GM23338 (cell line): Measurements from ENCODE around the gene HEXD. TPM values are rescaled to one million over a fixed set of nuclear protein-coding genes. Genes with fewer than 3 reads are reported as not detected.

Source experiments
- ATAC-seq: fragments of 200-7000 bp; cut with Tn5 transposase; 3 replicates; pipeline ENCODE4 v1.9.1; 2020
- DNase-seq: peaks from one replicate; pipeline ENCODE4 v3.0.0-alpha.2; 2015; ENCODE audit warnings: low spot score
- H2AFZ ChIP-seq: fragments of 200-600 bp; sonication (generic); 2 replicates; pipeline ENCODE4 v1.8.0; 2016; ENCODE audit warnings: antibody characterized with exemption, mild to moderate bottlenecking, moderate library complexity
- H3F3A ChIP-seq: fragments of 200-600 bp; sonication (generic); replicated peaks from 2 replicates; pipeline ENCODE4 v1.8.0; 2017; ENCODE audit warnings: antibody characterized with exemption, mixed run types, low read depth
- H3K27ac ChIP-seq: fragments of 200-600 bp; sonication (generic); 2 replicates; pipeline ENCODE4 v1.6.1; 2016; ENCODE audit warnings: low read depth
- H3K27me3 ChIP-seq: fragments of 200-600 bp; sonication (generic); 2 replicates; pipeline ENCODE4 v1.8.0; 2016; ENCODE audit warnings: mild to moderate bottlenecking, mixed run types, moderate library complexity; ENCODE audit not compliant: insufficient read depth
- H3K36me3 ChIP-seq: fragments of 200-600 bp; sonication (generic); 2 replicates; pipeline ENCODE4 v1.8.0; 2016; ENCODE audit warnings: mild to moderate bottlenecking; ENCODE audit not compliant: insufficient read depth
- H3K4me1 ChIP-seq: fragments of 200-600 bp; sonication (generic); 2 replicates; pipeline ENCODE4 v1.8.0; 2016; ENCODE audit warnings: mild to moderate bottlenecking, moderate library complexity; ENCODE audit not compliant: insufficient read depth
- H3K4me2 ChIP-seq: fragments of 200-600 bp; sonication (generic); 2 replicates; pipeline ENCODE4 v1.7.1; 2017; ENCODE audit warnings: mixed run types
- H3K4me3 ChIP-seq: fragments of 200-600 bp; sonication (generic); 2 replicates; pipeline ENCODE4 v1.6.1; 2016; ENCODE audit warnings: mixed run types
- H3K79me2 ChIP-seq: fragments of 200-600 bp; sonication (generic); replicated peaks from 2 replicates; pipeline ENCODE4 v1.8.0; 2017; ENCODE audit warnings: mild to moderate bottlenecking; ENCODE audit not compliant: insufficient read depth
- H3K9me2 ChIP-seq: fragments of 200-600 bp; sonication (generic); 2 replicates; pipeline ENCODE4 v1.8.0; 2017; ENCODE audit not compliant: insufficient read depth
- H4K20me1 ChIP-seq: fragments of 200-600 bp; sonication (generic); replicated peaks from 2 replicates; pipeline ENCODE4 v1.8.0; 2017; ENCODE audit warnings: mild to moderate bottlenecking; ENCODE audit not compliant: insufficient read depth
- H3K27ac Mint-ChIP-seq: 2 replicates; pipeline ENCODE4 v1.8.0; 2020; ENCODE audit warnings: inconsistent platforms, mild to moderate bottlenecking, moderate library complexity, mixed read lengths
- H3K27me3 Mint-ChIP-seq: 3 replicates; pipeline ENCODE4 v1.8.0; 2022; ENCODE audit warnings: low read depth, mild to moderate bottlenecking, moderate library complexity, mixed read lengths, inconsistent platforms; ENCODE audit not compliant: insufficient read depth, poor library complexity
- H3K36me3 Mint-ChIP-seq: 3 replicates; pipeline ENCODE4 v1.8.0; 2021; ENCODE audit warnings: low read depth, mild to moderate bottlenecking, inconsistent platforms, moderate library complexity, mixed read lengths
- H3K4me1 Mint-ChIP-seq: 3 replicates; pipeline ENCODE4 v1.8.0; 2020; ENCODE audit warnings: mild to moderate bottlenecking, inconsistent platforms, mixed read lengths
- H3K4me3 Mint-ChIP-seq: 3 replicates; pipeline ENCODE4 v1.8.0; 2021; ENCODE audit warnings: moderate library complexity, mild to moderate bottlenecking, inconsistent platforms, mixed read lengths
- H3K9me3 Mint-ChIP-seq: 3 replicates; pipeline ENCODE4 v1.8.0; 2020; ENCODE audit warnings: moderate library complexity, mild to moderate bottlenecking, inconsistent platforms, mixed read lengths
- CREB1 ChIP-seq: fragments of 250-450 bp; sonication (Bioruptor Pico); IDR thresholded peaks from 2 replicates; pipeline ENCODE4 v1.5.0; 2020; ENCODE audit warnings: low read depth, mild to moderate bottlenecking, moderate library complexity
- CTCF ChIP-seq, 2 experiments: fragments of 200-600 bp in 1 of 2; sonication (generic) in 1 of 2; conservative IDR thresholded peaks; 2 replicates each; pipeline versions ENCODE4 v1.5.1 to v1.6.1; 2016 to 2017; ENCODE audit warnings: antibody characterized with exemption in 2 of 2, low read depth in 2 of 2, mild to moderate bottlenecking in 2 of 2, moderate library complexity in 1 of 2
- ETS1 ChIP-seq: IDR thresholded peaks from 2 replicates; pipeline ENCODE4 v1.6.1; 2016; ENCODE audit warnings: antibody characterized with exemption
- EZH2 ChIP-seq: fragments of 200-600 bp; sonication (generic); IDR thresholded peaks from one replicate; pipeline ENCODE4 v1.8.0; 2017; ENCODE audit warnings: antibody characterized with exemption, mild to moderate bottlenecking, low read depth; ENCODE audit not compliant: unreplicated experiment
- EZH2phosphoT487 ChIP-seq: fragments of 200-600 bp; sonication (generic); IDR thresholded peaks from one replicate; pipeline ENCODE4 v1.8.1; 2018; ENCODE audit warnings: antibody characterized with exemption; ENCODE audit not compliant: unreplicated experiment
- JUNB ChIP-seq: IDR thresholded peaks from one replicate; pipeline ENCODE4 v1.6.1; 2016; ENCODE audit warnings: antibody characterized with exemption; ENCODE audit not compliant: unreplicated experiment
- NANOG ChIP-seq: IDR thresholded peaks from 2 replicates; pipeline ENCODE4 v1.6.1; 2016; ENCODE audit warnings: antibody characterized with exemption, borderline replicate concordance
- POLR2AphosphoS5 ChIP-seq: IDR thresholded peaks from 2 replicates; pipeline ENCODE4 v1.6.1; 2016; ENCODE audit warnings: antibody characterized with exemption, low read depth
- REST ChIP-seq: IDR thresholded peaks from one replicate; pipeline ENCODE4 v1.6.1; 2018; ENCODE audit warnings: antibody characterized with exemption; ENCODE audit not compliant: unreplicated experiment
- STAT1 ChIP-seq: IDR thresholded peaks from one replicate; pipeline ENCODE4 v1.6.1; 2016; ENCODE audit warnings: antibody characterized with exemption; ENCODE audit not compliant: unreplicated experiment
- ZNF331 ChIP-seq: fragments of 250-450 bp; sonication (Bioruptor Pico); IDR thresholded peaks from 2 replicates; pipeline ENCODE4 v1.5.0; 2020; ENCODE audit warnings: low read depth, mild to moderate bottlenecking, moderate library complexity
- ZNF462 ChIP-seq: fragments of 250-450 bp; sonication (Bioruptor Pico); IDR thresholded peaks from 2 replicates; pipeline ENCODE4 v1.5.0; 2020; ENCODE audit warnings: mild to moderate bottlenecking, moderate library complexity
- polyA plus RNA-seq: library from polyadenylated mRNA; unstranded; fragments of >200 nt; fragmentation: Nextera tagmentation; extraction: Ambion mirVana; gene quantifications from 2 replicates; pipeline ENCODE4 v1.2.1, GENCODE V29; 2016
- total RNA-seq: library from RNA; depleted of rRNA; stranded (reverse); fragments of >200 nt; shearing (Covaris generic); gene quantifications from 2 replicates; pipeline ENCODE4 v1.2.3, GENCODE V29; 2014

Gene HEXD
- total and polyA plus RNA-seq, 2 experiments from 2014 or later = 11.9 to 31.1 TPM

- TF ChIP-seq CREB1 (CRISPR knock-in tag) (no peak), ZNF331 (CRISPR knock-in tag) (no peak), EZH2 (no peak), STAT1 (no peak)
These were observed 71.0 kb downstream of the HEXD start (continued) for GRCh38 chr17:82489117-82489516.

GRCh38 chr17:82489851-82490511 is 71.8 kb downstream of the HEXD start:
- Histone ChIP-seq H3K36me3 (no peaks in the 10 kb centered on the region), H3K4me1 (peaks cover 8% of the 10 kb centered on the region; the same call in 1 of the 2 replicates), H3K27me3 (no peaks in the 10 kb centered on the region), H3K79me2 (no peaks in the 10 kb centered on the region), H2AFZ (no peak overlapping the region), H4K20me1 (no peaks in the 10 kb centered on the region), H3K4me3 (no peak overlapping the region), H3F3A (peaks cover 8% of the 10 kb centered on the region; the same call in 1 of the 2 replicates), H3K4me2 (no peak overlapping the region), H3K27ac (no peak overlapping the region), H3K9me2 (no peaks in the 10 kb centered on the region)
- Mint-ChIP-seq H3K9me3 (peaks cover 6% of the 10 kb centered on the region; the same call in 2 of the 3 replicates), H3K4me1 (peaks cover 5% of the 10 kb centered on the region; the same call in 2 of the 3 replicates), H3K27ac (no peak overlapping the region), H3K27me3 (peaks cover 22% of the 10 kb centered on the region), H3K36me3 (peaks cover 32% of the 10 kb centered on the region), H3K4me3 (no peak overlapping the region)
- TF ChIP-seq JUNB (no peak), ZNF331 (CRISPR knock-in tag) (no peak), POLR2AphosphoS5 (no peak), ETS1 (no peak), REST (no peak), EZH2phosphoT487 (no peak), CREB1 (CRISPR knock-in tag) (no peak), CTCF (conservative IDR thresholded peaks at IDR 0.05; ENCODE audit: low read depth in 2 of 2) (no peak), EZH2 (no peak), NANOG (no peak), ZNF462 (CRISPR knock-in tag) (no peak)
- DNase-seq (no peak), ATAC-seq (no peak)
